GM21717 (cell line): ENCODE results near the gene RGL4.

Source experiments
- ATAC-seq: cut with Tn5 transposase; IDR thresholded peaks from one replicate; pipeline ENCODE4 v1.9.1; 2021; ENCODE audit warnings: mild to moderate bottlenecking, moderate library complexity; ENCODE audit not compliant: unreplicated experiment

Gene RGL4

GRCh38 chr22:23677701-23677995, 13.2 kb upstream of the RGL4 start:
- no peak for ATAC-seq

DNA sequence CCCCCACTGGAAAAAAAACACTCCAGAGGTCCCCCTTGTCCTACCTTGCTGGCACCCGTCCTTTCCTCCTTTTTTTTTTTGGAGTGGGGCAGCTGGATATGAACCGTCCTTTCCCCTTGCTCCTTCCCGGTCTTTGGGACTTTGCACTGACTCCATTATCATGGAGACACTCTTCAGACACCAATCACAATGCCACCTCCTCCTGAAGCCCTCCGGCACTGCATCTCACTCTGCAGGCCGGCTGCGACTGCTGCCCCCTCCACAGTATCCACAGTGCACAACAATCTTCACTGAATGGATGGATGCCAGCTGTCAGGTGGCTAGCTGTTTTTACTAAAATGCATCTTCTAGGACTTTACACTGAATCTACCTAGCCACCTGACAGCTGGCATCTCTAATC, 12.7 kb upstream of the RGL4 start:
- ATAC-seq, result no peak

- no peak for ATAC-seq
Observed at GRCh38 chr22:23681026-23681809, 9.6 kb upstream of the RGL4 start.

DNA sequence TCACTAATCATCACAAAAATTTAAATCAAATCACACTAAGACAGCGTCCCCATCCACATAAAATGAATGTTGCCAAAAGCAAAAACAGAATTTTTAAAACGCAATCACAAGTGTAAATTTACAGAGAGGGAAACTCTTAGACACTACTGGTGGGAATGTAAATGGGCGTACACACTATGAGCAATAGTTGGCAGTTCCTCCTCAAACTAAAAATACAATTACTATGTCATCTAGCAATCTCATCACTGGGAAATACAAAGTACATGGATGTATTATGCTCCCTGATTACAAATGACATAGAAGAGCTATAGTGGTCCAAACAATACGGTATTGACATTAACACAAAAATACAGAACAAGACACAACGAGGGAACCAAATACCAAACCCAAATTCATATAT, 8.7 kb upstream of the RGL4 start:
- no peak for ATAC-seq

- no peak for ATAC-seq
Observed at GRCh38 chr22:23682827-23683355, 7.9 kb upstream of the RGL4 start.

GRCh38 chr22:23683545-23683944, 7.3 kb upstream of the RGL4 start:
- no peak for ATAC-seq

GRCh38 chr22:23684026-23684425, 6.8 kb upstream of the RGL4 start:
- no peak for ATAC-seq

DNA sequence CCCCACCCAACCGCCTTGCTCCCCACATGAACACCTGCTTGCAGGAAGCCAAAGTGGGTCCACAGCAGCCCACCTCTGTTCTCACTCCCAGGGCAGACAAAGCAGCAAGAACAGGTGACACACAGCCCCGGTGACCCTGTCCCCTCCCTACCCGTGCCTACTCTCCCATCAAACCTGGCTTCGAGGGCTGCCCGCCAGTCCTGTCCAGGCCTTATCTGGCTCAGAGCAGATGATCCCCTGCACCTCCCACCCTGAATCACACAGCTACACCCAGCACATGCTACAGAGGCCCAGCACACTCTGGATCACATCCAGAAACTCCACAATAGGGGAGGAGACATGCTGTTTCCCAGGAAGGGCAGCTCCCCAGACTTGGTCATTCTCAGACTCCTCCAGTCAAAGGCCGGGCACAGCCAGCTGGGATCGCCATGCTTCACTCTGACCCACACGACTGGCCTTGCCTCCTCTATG, 6.2 kb upstream of the RGL4 start:
- no peak for ATAC-seq

DNA sequence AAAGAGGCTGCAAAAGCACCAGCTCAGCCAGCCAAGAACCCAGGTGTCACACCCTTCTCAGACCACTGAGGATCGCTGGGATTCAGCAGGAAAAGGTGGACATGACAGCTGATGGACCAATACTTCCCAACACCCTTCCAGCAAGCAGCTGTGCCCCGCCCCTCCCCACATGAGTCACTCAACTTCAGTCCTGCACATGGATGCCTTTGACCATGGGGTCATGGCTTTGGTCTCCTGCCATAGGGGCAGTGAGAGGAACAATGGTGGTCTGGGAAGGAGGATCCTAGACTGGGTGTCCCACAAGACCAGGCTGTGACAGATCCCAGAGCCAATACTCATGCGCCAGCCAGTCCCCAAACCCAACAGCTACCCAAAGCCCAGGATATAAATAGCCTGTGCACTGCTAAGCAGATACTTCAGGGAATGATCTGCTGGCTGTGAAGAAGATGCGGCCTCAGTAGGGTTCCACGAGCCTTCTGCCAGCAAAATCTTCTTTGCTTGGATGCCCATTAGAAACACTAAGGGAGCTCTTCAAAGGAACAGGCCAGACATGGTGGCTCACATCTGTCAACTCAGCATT, 5.5 kb upstream of the RGL4 start:
- ATAC-seq, result no peak

GRCh38 chr22:23686416-23687024, 4.3 kb upstream of the RGL4 start:
- no peak for ATAC-seq

- no peak for ATAC-seq
Observed at GRCh38 chr22:23688121-23688520, 2.7 kb upstream of the RGL4 start.

DNA sequence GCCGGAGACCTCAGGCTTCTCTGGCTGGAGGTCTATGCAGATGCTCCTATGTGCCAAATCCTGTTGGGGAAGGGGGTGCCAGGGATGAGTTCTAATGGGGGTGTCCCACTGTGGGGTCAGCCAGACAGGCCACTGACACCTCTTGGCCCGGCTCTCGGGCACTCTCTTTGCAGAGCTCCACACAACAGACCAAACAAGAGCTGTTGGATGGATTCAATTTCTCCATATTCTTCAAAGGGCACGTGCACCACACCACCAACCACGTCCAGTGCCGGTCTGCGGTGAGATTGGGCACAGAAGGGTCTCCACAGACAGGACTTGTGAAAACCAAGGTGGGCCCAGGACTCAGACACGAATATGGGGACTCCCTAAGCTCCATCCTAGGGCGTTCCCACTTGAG, 2.2 kb upstream of the RGL4 start:
- ATAC-seq, result no peak

DNA sequence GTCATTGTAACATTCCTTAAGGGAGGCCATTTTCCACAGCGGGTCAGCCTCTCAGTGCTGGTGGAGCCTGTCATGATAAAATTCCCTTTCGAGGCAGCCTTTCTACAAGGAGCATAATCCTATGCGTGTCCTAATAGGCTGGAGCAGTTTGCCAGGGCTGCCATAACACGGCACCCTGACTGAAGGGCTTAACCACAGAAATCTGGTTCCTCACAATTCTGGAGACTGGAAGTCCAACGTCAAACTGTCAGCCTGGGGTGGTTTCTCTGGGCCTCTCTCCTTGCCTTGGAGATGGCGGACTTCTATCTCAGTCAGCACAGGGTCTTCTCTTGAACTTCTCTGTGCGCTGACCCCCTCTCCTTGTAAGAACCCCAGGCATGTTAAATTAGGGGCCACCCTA, 1.4 kb upstream of the RGL4 start:
- no peak for ATAC-seq

GRCh38 chr22:23691748-23692423, 1.1 kb downstream of the RGL4 start:
- ATAC-seq, result no peak

- ATAC-seq, result no peak
Observed at GRCh38 chr22:23692598-23693291, 1.9 kb downstream of the RGL4 start.

DNA sequence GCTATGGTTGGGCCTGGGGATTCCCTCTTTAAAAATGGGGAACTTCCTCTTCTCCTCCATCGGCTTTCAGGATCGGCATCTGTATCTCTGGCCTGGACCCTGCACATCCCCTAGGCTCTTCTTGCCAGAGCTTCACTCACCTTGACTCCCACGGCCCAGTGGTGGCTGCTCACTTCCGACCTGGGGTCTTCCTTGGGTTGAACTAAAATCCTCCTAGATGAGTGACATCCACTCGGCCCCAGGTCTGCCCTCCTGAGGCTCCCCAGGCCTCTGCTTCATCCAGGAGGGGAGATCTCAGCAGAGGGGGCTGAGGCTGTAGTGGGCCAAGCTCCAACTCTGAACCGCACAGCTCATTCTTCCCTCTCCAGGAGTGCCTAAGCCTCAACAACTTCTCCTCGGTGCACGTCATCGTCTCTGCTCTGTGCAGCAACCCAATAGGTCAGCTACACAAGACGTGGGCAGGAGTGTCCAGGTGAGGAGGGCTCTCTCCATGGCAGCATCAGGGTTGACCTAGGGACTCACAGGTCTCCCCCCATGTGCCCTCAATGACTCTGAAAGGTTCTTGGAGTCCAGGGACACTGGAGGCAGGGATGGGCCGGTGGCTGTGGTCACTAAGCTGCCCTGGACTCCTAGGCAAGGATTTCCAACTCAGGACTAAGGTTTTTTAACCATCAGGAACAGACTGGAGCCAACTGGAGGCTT, 3.3 kb downstream of the RGL4 start:
- no peak for ATAC-seq

DNA sequence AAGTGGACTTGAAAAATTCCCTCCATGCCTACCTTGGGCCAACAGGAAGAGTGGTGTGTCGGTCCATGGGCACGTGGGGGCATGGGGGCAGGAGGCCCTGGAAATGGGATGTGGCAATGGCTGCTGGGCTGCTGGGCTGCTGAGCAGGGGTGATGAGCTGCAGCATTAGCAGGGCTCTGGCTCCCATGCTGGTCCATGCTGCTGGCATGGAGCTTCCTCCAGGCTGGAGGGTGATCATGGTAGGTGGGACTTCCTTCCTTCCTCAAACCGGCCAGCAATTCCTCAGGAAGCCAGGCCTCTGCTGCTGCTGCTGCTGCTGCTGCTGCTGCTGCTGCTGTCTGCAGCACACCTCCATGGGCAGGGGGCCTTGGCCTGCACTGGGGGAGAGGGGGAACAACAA, 4.3 kb downstream of the RGL4 start:
- ATAC-seq, result no peak

- no peak for ATAC-seq
Observed at GRCh38 chr22:23695571-23696325, 4.9 kb downstream of the RGL4 start.

- ATAC-seq, result no peak
Observed at GRCh38 chr22:23696326-23696851, 5.6 kb downstream of the RGL4 start.
